NB4 (cell line): ENCODE measurements around the gene CTNND2.
A peak's percentile ranks its signal among the peaks of the same experiment; 100 is the strongest.

Experiments
- DNase-seq: peaks from one replicate; pipeline ENCODE4 v3.0.0; 2010; ENCODE audit warnings: low read depth
- H3K4me3 ChIP-seq: one replicate; pipeline ENCODE4 v1.5.1; 2011; ENCODE audit warnings: mild to moderate bottlenecking, low read depth, low read length, moderate library complexity
- CTCF ChIP-seq: IDR thresholded peaks from one replicate; pipeline ENCODE4 v1.5.1; 2012; ENCODE audit warnings: low read depth, low read length
- MAX ChIP-seq: IDR thresholded peaks from 2 replicates; pipeline ENCODE4 v1.6.1; 2011; ENCODE audit warnings: low read depth, low read length
- MYC ChIP-seq: IDR thresholded peaks from 2 replicates; pipeline ENCODE4 v1.6.1; 2011; ENCODE audit warnings: low read depth, low read length
- POLR2A ChIP-seq: IDR thresholded peaks from 2 replicates; pipeline ENCODE4 v1.6.1; 2011; ENCODE audit warnings: mild to moderate bottlenecking; ENCODE audit not compliant: insufficient read length; ENCODE audit errors: extremely low read depth

Gene CTNND2

GRCh38 chr5:11573140-11573992, 330.9 kb downstream of the CTNND2 start:
- TF ChIP-seq CTCF, result no peak
- no peak for DNase-seq
- no peak overlapping the region for H3K4me3 ChIP-seq

GRCh38 chr5:11564706-11565105, 339.5 kb downstream of the CTNND2 start:
- no peak for TF ChIP-seq MYC
- no peak for TF ChIP-seq MAX
- no peak for TF ChIP-seq CTCF
- TF ChIP-seq POLR2A, result no peak
- H3K4me3 ChIP-seq, result no peak overlapping the region
- DNase-seq, result no peak

- peak; percentile 54 for DNase-seq
- TF ChIP-seq CTCF (no peak), POLR2A (no peak), MYC (no peak), MAX (no peak)
- H3K4me3 ChIP-seq, result no peak overlapping the region
Measured at GRCh38 chr5:11563822-11564221, 340.4 kb downstream of the CTNND2 start.

- H3K4me3 ChIP-seq, result no peak overlapping the region
- DNase-seq, result no peak
- TF ChIP-seq POLR2A (no peak), MYC (no peak), MAX (no peak), CTCF (no peak)
Measured at GRCh38 chr5:11560915-11561697, 343.1 kb downstream of the CTNND2 start.

GRCh38 chr5:11557063-11557462, 347.2 kb downstream of the CTNND2 start:
- H3K4me3 ChIP-seq, result no peak overlapping the region
- TF ChIP-seq POLR2A, result no peak
- no peak for TF ChIP-seq CTCF
- TF ChIP-seq MYC, result no peak
- no peak for TF ChIP-seq MAX
- no peak for DNase-seq
